T47D (cell line): Measurements from ENCODE around the gene BTG2.

Source experiments
- DNase-seq, 2 experiments: peaks; one replicate each; pipeline versions ENCODE4 v3.0.0 to v3.0.0-alpha.2; 2011 to 2012; ENCODE audit warnings: low read depth in 1 of 2, low spot score in 1 of 2
- JUND ChIP-seq: IDR thresholded peaks from 2 replicates; pipeline ENCODE4 v1.6.1; 2012; ENCODE audit warnings: low read depth
- in situ Hi-C: cut with HindIII; loops from 2 replicates; pipeline ENCODE4 v1.10.0; 2016; ENCODE audit warnings: low sequenced_read_pairs, low pct_unique_long_range_greater_than_20kb

BTG2 gene

GRCh38 chr1:203320591-203321272 is 15.4 kb downstream of the BTG2 start:
- peak in 1 of 2 experiments; percentile 70 for DNase-seq
- TF ChIP-seq JUND: no peak

GRCh38 chr1:203321273-203322052 is 16.1 kb downstream of the BTG2 start:
- in situ Hi-C loops: no loop called here
- no peak for DNase-seq
- no peak for TF ChIP-seq JUND

More at GRCh38 chr1:203320591-203321272, 15.4 kb downstream of the BTG2 start:
- in situ Hi-C loops: no loop called here

- DNase-seq: no peak
- no peak for TF ChIP-seq JUND
- in situ Hi-C loops: no loop called here
Observed at GRCh38 chr1:203322500-203323179, 17.3 kb downstream of the BTG2 start.

- in situ Hi-C loops: no loop called here
- no peak for TF ChIP-seq JUND
- no peak for DNase-seq
Observed at GRCh38 chr1:203323587-203323986, 18.3 kb downstream of the BTG2 start.

GRCh38 chr1:203324105-203325025 is 19.0 kb downstream of the BTG2 start:
- TF ChIP-seq JUND: no peak
- no peak for DNase-seq
- in situ Hi-C loops: no loop called here

GRCh38 chr1:203325026-203325417 is 19.7 kb downstream of the BTG2 start:
- no peak for TF ChIP-seq JUND
- in situ Hi-C loops: no loop called here
- DNase-seq: no peak

- no peak for DNase-seq
- TF ChIP-seq JUND: no peak
- in situ Hi-C loops: no loop called here
Observed at GRCh38 chr1:203325418-203326091, 20.2 kb downstream of the BTG2 start.

- no peak for TF ChIP-seq JUND
- peak; percentile 93 to 97 for DNase-seq
- in situ Hi-C loops: no loop called here
Observed at GRCh38 chr1:203326830-203327683, 21.7 kb downstream of the BTG2 start.

- TF ChIP-seq JUND: no peak
- DNase-seq: peak; percentile 58 to 90
- in situ Hi-C loops: no loop called here
Observed at GRCh38 chr1:203327684-203328457, 22.6 kb downstream of the BTG2 start.

GRCh38 chr1:203328714-203329122 is 23.4 kb downstream of the BTG2 start:
- no peak for DNase-seq
- in situ Hi-C loops: no loop called here
- no peak for TF ChIP-seq JUND
